ENCODE measurements around the gene CEP250.

Gene CEP250

DNA sequence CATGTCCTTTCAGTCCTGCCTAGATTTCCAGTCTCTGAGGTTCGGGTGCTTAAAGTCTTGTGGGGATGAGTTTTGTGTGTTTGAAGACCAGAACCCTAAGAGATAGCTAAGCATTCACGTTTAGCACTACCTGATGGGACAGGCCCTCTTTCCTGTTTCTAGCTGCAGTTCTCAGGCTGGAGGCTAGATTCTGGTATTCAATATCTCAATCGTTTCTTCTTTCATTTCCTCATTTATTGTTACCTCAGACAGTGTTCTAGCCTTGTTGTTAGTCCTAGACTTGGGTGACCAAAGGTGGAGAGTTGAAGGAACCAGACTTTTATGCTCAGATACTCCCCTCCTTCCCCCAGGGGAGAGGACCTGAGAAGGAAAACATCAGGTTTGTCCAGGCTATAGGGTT, 16.8 kb downstream of the CEP250 start:
- Histone ChIP-seq H3K27me3 (ENCODE audit: insufficient read depth, low read depth) (no peaks in the 10 kb centered on the region), H2AFZ (ENCODE audit: low read depth) (no peak overlapping the region), H3K36me3 (ENCODE audit: insufficient read depth) (no peaks in the 10 kb centered on the region), H3K4me1 (ENCODE audit: low read depth, poor library complexity, severe bottlenecking) (no peaks in the 10 kb centered on the region), H4K20me1 (ENCODE audit: insufficient read depth) (no peaks in the 10 kb centered on the region), H3K79me2 (ENCODE audit: insufficient read depth, low read depth) (no peaks in the 10 kb centered on the region), H3K4me3 (IDR thresholded peaks at IDR 0.05; ENCODE audit: insufficient read depth, low read depth, low read length) (no peak overlapping the region), H3K9ac (no peak overlapping the region), H3K27ac (no peak overlapping the region), H3K4me2 (no peak overlapping the region)
- TF ChIP-seq, protein P1, sequence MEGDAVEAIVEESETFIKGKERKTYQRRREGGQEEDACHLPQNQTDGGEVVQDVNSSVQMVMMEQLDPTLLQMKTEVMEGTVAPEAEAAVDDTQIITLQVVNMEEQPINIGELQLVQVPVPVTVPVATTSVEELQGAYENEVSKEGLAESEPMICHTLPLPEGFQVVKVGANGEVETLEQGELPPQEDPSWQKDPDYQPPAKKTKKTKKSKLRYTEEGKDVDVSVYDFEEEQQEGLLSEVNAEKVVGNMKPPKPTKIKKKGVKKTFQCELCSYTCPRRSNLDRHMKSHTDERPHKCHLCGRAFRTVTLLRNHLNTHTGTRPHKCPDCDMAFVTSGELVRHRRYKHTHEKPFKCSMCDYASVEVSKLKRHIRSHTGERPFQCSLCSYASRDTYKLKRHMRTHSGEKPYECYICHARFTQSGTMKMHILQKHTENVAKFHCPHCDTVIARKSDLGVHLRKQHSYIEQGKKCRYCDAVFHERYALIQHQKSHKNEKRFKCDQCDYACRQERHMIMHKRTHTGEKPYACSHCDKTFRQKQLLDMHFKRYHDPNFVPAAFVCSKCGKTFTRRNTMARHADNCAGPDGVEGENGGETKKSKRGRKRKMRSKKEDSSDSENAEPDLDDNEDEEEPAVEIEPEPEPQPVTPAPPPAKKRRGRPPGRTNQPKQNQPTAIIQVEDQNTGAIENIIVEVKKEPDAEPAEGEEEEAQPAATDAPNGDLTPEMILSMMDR (conservative IDR thresholded peaks at IDR 0.05; ENCODE audit: low read depth, low read length) = no peak

DNA sequence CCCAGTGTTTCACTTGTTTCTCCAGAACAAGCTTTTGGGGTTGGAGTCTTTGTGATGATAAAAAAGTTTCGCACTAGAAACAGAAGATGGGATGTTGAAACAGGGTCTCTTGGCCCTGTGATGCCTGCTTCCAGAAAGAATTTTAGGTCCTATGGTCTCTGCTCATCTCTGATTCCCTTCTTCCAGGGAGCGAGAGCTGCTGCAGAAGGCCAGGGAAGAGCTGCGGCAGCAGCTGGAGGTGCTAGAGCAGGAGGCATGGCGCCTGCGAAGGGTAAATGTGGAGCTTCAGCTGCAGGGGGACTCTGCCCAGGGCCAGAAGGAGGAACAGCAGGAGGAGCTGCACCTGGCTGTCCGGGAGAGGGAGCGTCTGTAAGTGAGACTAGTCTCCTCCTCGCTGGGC, 18.3 kb downstream of the CEP250 start:
- Histone ChIP-seq H3K79me2 (ENCODE audit: insufficient read depth, low read depth) (no peaks in the 10 kb centered on the region), H3K4me2 (no peak overlapping the region), H3K36me3 (ENCODE audit: insufficient read depth) (no peaks in the 10 kb centered on the region), H3K4me3 (IDR thresholded peaks at IDR 0.05; ENCODE audit: insufficient read depth, low read depth, low read length) (no peak overlapping the region), H4K20me1 (ENCODE audit: insufficient read depth) (no peaks in the 10 kb centered on the region), H3K27me3 (ENCODE audit: insufficient read depth, low read depth) (no peaks in the 10 kb centered on the region), H3K4me1 (ENCODE audit: low read depth, poor library complexity, severe bottlenecking) (no peaks in the 10 kb centered on the region), H3K9ac (no peak overlapping the region), H2AFZ (ENCODE audit: low read depth) (no peak overlapping the region), H3K27ac (no peak overlapping the region)
- TF ChIP-seq, protein P1 (conservative IDR thresholded peaks at IDR 0.05; ENCODE audit: low read depth, low read length) = no peak

DNA sequence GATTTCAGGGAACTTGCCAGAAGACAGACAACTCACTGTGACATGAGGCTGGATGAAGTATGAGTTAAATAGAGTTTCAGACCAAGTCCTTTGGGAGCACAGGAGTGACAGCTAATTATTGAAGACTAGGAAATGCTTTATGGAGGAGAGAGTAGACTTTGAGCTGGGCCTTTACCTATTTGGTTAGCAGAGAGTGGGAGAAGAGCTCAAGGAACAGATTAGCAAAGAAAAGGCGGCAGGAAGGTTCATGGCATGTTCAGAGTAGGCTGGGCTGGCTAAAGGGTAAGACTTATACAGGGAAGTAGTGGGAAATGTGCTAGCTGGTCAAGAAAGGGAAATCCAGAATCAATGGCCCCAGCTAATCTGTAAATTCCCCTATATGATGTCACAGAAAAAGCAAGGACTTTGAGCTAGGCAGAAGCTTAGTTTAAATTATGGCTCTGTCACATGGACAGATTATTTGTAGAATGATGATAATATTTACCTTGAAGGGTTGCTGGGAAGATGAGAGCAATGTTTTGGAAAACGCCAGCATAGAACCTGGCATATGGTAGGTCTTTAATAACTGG, 19.0 kb downstream of the CEP250 start:
- no peak overlapping the region for H3K4me3 ChIP-seq (IDR thresholded peaks at IDR 0.05; ENCODE audit: insufficient read depth, low read depth, low read length)
- no peak overlapping the region for H3K9ac ChIP-seq
- H4K20me1 ChIP-seq (ENCODE audit: insufficient read depth) = no peaks in the 10 kb centered on the region
- no peaks in the 10 kb centered on the region for H3K4me1 ChIP-seq (ENCODE audit: low read depth, poor library complexity, severe bottlenecking)
- no peaks in the 10 kb centered on the region for H3K36me3 ChIP-seq (ENCODE audit: insufficient read depth)
- TF ChIP-seq, protein P1 (conservative IDR thresholded peaks at IDR 0.05; ENCODE audit: low read depth, low read length) = no peak
- no peak overlapping the region for H3K4me2 ChIP-seq
- no peak overlapping the region for H3K27ac ChIP-seq
- H3K27me3 ChIP-seq (ENCODE audit: insufficient read depth, low read depth) = no peaks in the 10 kb centered on the region
- no peak overlapping the region for H2AFZ ChIP-seq (ENCODE audit: low read depth)
- H3K79me2 ChIP-seq (ENCODE audit: insufficient read depth, low read depth) = no peaks in the 10 kb centered on the region

DNA sequence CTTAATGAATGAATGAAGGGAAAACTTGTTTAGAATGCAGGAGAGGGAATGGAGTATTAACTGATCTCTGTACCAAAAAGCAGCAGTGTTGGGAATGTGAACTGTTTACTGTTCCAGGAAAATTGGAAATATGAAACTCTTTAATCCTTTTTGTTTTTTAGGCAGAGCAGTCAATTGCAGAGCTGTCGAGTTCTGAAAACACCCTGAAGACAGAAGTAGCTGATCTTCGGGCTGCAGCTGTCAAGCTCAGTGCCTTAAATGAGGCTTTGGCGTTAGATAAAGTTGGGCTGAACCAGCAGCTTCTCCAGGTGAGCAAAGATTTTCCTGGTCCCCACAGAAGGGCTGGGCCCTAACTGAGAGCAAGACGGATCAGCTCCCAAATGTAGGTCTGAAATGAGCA, 20.9 kb downstream of the CEP250 start:
- TF ChIP-seq, protein P1 (conservative IDR thresholded peaks at IDR 0.05; ENCODE audit: low read depth, low read length) = no peak
- H3K9ac ChIP-seq = no peak overlapping the region
- no peaks in the 10 kb centered on the region for H3K4me1 ChIP-seq (ENCODE audit: low read depth, poor library complexity, severe bottlenecking)
- no peaks in the 10 kb centered on the region for H3K36me3 ChIP-seq (ENCODE audit: insufficient read depth)
- no peaks in the 10 kb centered on the region for H3K79me2 ChIP-seq (ENCODE audit: insufficient read depth, low read depth)
- no peaks in the 10 kb centered on the region for H3K27me3 ChIP-seq (ENCODE audit: insufficient read depth, low read depth)
- no peak overlapping the region for H3K27ac ChIP-seq
- no peak overlapping the region for H2AFZ ChIP-seq (ENCODE audit: low read depth)
- no peak overlapping the region for H3K4me3 ChIP-seq (IDR thresholded peaks at IDR 0.05; ENCODE audit: insufficient read depth, low read depth, low read length)
- no peaks in the 10 kb centered on the region for H4K20me1 ChIP-seq (ENCODE audit: insufficient read depth)
- H3K4me2 ChIP-seq = no peak overlapping the region
